Common myeloid progenitor, CD34-positive (primary cell): ENCODE results near the gene ADAMTSL4.

Experiments
- CTCF ChIA-PET: fragments of 350-600 bp; sonication (Branson Sonifier 250); formaldehyde crosslinking; loops from one replicate; lab custom pipeline; 2021; ENCODE audit warnings: antibody characterized with exemption; lab: Charles Lee
- POLR2A ChIA-PET: fragments of 350-600 bp; sonication (Branson Sonifier 250); formaldehyde crosslinking; loops from one replicate; lab custom pipeline; 2021; ENCODE audit warnings: antibody characterized with exemption; lab: Charles Lee
- DNase-seq, 3 donors: peaks; one replicate each; pipeline versions ENCODE4 v3.0.0 to v3.0.0-alpha.2; 2013
- H3K27ac ChIP-seq, 2 experiments: 1 replicate in 1 of 2; 2 replicates in 1 of 2; pipeline ENCODE4 v1.7.0; 2013; ENCODE audit warnings: inconsistent platforms in 2 of 2, low read length in 2 of 2, mild to moderate bottlenecking in 2 of 2, low read depth in 1 of 2, moderate library complexity in 1 of 2; ENCODE audit not compliant: severe bottlenecking in 2 of 2, insufficient read depth in 1 of 2, poor library complexity in 1 of 2
- H3K27me3 ChIP-seq, 5 experiments: replicated peaks in 2 of 5; 1 replicate in 3 of 5; 2 replicates in 2 of 5; pipeline versions ENCODE4 v1.6.1 to v1.7.0; 2013; ENCODE audit warnings: low read length in 4 of 5, mild to moderate bottlenecking in 2 of 5, moderate library complexity in 2 of 5, inconsistent platforms in 1 of 5; ENCODE audit not compliant: insufficient read depth in 5 of 5, control insufficient read depth in 4 of 5
- H3K36me3 ChIP-seq, 4 experiments: 1 replicate in 2 of 4; 2 replicates in 2 of 4; pipeline versions ENCODE4 v1.6.1 to v1.7.0; 2013; ENCODE audit warnings: low read length in 3 of 4, control low read depth in 1 of 4, mild to moderate bottlenecking in 1 of 4; ENCODE audit not compliant: control insufficient read depth in 4 of 4, insufficient read depth in 4 of 4
- H3K4me1 ChIP-seq, 4 experiments: 1 replicate in 3 of 4; 2 replicates in 1 of 4; pipeline versions ENCODE4 v1.6.1 to v1.7.1; 2013; ENCODE audit warnings: low read length in 3 of 4, mild to moderate bottlenecking in 3 of 4, control low read depth in 1 of 4, inconsistent platforms in 1 of 4, moderate library complexity in 1 of 4; ENCODE audit not compliant: control insufficient read depth in 4 of 4, insufficient read depth in 4 of 4; ENCODE audit errors: control extremely low read depth in 1 of 4
- H3K4me3 ChIP-seq, 7 experiments: 1 replicate in 4 of 7; 2 replicates in 3 of 7; pipeline versions ENCODE4 v1.5.1 to v1.7.0; 2013; ENCODE audit warnings: mild to moderate bottlenecking in 7 of 7, low read length in 6 of 7, moderate library complexity in 6 of 7, inconsistent platforms in 2 of 7, low read depth in 2 of 7, control low read depth in 1 of 7; ENCODE audit not compliant: insufficient read depth in 4 of 7, control insufficient read depth in 1 of 7; ENCODE audit errors: extremely low read depth in 1 of 7
- H3K9me3 ChIP-seq, 5 experiments: 1 replicate in 4 of 5; 2 replicates in 1 of 5; pipeline versions ENCODE4 v1.6.1 to v1.7.1; 2013; ENCODE audit warnings: low read length in 4 of 5, mild to moderate bottlenecking in 2 of 5, inconsistent platforms in 1 of 5, low read depth in 1 of 5, moderate library complexity in 1 of 5; ENCODE audit not compliant: control insufficient read depth in 4 of 5, insufficient read depth in 2 of 5; ENCODE audit errors: control extremely low read depth in 1 of 5
- WGBS: methylation state at CpG from one replicate; pipeline ENCODE4 v1.1.5; 2013; ENCODE audit not compliant: insufficient coverage; 5-methylcytosine and 5-hydroxymethylcytosine counted together

The ADAMTSL4 gene

DNA sequence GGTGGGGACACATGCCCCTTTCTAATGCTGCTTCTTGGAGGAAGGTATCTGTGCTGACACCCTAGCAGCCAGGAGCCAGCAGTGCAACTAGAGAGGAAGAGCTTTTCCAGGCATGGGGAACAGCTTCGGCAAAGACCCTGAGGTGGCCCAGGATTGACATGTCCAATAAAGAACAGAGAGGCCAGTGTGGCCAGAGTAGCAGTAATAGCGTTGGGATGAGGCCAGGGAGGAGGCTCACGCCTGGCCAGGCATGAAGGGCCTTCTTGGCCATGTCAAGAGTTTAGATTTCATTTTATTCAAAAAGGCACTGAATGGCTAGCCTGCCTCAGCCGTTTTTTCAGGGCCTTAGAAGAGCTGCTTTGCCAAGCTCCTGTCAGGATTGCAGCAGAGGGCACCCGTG, 16.3 kb upstream of the ADAMTSL4 start:
- WGBS, result 75% methylated on average over 5 of the region's 5 CpGs
- H3K27me3 ChIP-seq, result no peaks in the 10 kb centered on the region
- CTCF ChIA-PET, result interaction anchor here (0.6 to 7.1 kb wide), 14 partner anchors 9 to 282 kb away, joined by 3 to 38 read pairs (median 3); partner anchors contain the start of gene FALEC
- DNase-seq, result no peak
- H3K4me3 ChIP-seq, result no peak overlapping the region
- H3K27ac ChIP-seq, result no peak overlapping the region
- H3K36me3 ChIP-seq, result no peaks in the 10 kb centered on the region
- POLR2A ChIA-PET, result no interaction called here
- H3K4me1 ChIP-seq, result no peaks in the 10 kb centered on the region
- H3K9me3 ChIP-seq, result no peaks in the 10 kb centered on the region

- POLR2A ChIA-PET, result no interaction called here
- Histone ChIP-seq H3K4me1 (peaks cover 0 to 8% (median 0%) of the 10 kb centered on the region in 4 experiments), H3K27ac (no peak overlapping the region), H3K9me3 (no peaks in the 10 kb centered on the region), H3K27me3 (no peaks in the 10 kb centered on the region), H3K4me3 (no peak overlapping the region), H3K36me3 (no peaks in the 10 kb centered on the region)
- 95% methylated on average over 6 of the region's 6 CpGs for WGBS
- CTCF ChIA-PET, result interaction anchor here (0.6 to 1.6 kb wide), 3 partner anchors 10 to 70 kb away, joined by 3 to 7 read pairs (median 6); no protein-coding TSS in a partner anchor
- no peak for DNase-seq
These were observed 15.2 kb upstream of the ADAMTSL4 start for GRCh38 chr1:150534002-150534401.

GRCh38 chr1:150535511-150536287, 13.5 kb upstream of the ADAMTSL4 start:
- Histone ChIP-seq H3K27me3 (no peaks in the 10 kb centered on the region), H3K9me3 (no peaks in the 10 kb centered on the region), H3K27ac (no peak overlapping the region), H3K4me3 (no peak overlapping the region), H3K36me3 (no peaks in the 10 kb centered on the region), H3K4me1 (peaks cover 0 to 8% (median 0%) of the 10 kb centered on the region in 4 experiments)
- no peak for DNase-seq
- WGBS, result 97% methylated on average over 10 of the region's 14 CpGs
- ChIA-PET CTCF (interaction anchor here (1.3 to 2.4 kb wide), 3 partner anchors 10 to 30 kb away, joined by 3 to 14 read pairs (median 4); partner anchors contain the start of gene FALEC), POLR2A (no interaction called here)

- no peak overlapping the region for H3K27ac ChIP-seq
- no peaks in the 10 kb centered on the region for H3K9me3 ChIP-seq
- H3K4me3 ChIP-seq, result no peak overlapping the region
- no peaks in the 10 kb centered on the region for H3K36me3 ChIP-seq
- no peak for DNase-seq
- no peaks in the 10 kb centered on the region for H3K27me3 ChIP-seq
- ChIA-PET CTCF (interaction anchor here (0.9 to 2.4 kb wide), 9 partner anchors 8 to 24 kb away, joined by 3 to 14 read pairs (median 4); partner anchors contain the start of genes ADAMTSL4 and FALEC), POLR2A (no interaction called here)
- WGBS, result 99% methylated on average over 7 of the region's 12 CpGs
- peaks cover 0 to 8% (median 0%) of the 10 kb centered on the region in 4 experiments for H3K4me1 ChIP-seq
These were observed 12.1 kb upstream of the ADAMTSL4 start for GRCh38 chr1:150536836-150537731.

DNA sequence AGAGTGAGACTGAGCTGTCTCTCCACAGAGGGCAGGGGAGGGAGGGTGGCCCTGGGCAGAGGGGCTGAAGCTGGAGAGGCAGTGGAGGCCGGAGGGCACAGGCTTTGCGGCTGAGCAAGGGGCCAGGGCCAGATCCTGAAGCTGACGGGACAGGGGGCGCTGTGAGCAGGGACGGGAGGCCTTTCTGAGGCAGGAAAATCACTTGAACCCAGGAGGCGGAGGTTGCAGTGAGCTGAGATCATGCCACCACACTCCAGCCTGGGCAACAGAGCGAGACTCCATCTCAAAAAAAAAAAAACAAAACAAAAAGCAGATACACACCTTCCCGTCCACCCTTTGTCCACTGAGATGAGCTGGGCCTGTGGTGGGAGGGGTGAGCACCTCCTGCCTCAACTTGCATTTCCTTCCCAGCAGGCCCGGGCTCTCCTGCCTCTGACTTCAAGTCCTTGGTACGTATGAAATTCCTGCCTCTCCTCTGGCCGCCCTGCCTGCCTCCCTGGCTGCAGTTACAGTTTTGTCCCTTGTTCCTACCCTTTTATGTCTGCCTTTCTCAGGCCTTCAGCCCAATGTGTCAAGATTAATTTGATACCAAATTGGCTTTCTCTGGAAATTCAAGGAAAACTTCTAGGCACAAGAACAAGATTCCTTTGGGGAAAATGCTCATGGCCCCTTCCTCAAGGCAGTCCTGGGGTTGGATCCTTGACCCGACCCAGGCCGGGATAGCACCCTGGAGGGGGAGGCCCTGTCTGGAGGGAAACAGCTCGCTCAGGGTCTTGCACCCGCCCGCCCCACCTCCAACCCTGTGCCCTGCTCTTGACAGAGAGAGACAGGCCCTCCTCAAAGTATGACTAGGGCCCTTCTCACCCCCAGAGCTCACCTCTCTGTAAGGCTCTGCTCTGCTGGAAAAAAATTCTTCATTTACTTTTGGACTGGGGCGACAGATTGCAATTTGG, 11.2 kb upstream of the ADAMTSL4 start:
- Histone ChIP-seq H3K27me3 (no peaks in the 10 kb centered on the region), H3K9me3 (no peaks in the 10 kb centered on the region), H3K4me3 (no peak overlapping the region), H3K36me3 (no peaks in the 10 kb centered on the region), H3K4me1 (peaks cover 0 to 8% (median 0%) of the 10 kb centered on the region in 4 experiments), H3K27ac (no peak overlapping the region)
- ChIA-PET POLR2A (no interaction called here), CTCF (interaction anchor here (0.9 to 2.4 kb wide), 6 partner anchors 9 to 23 kb away, joined by 3 to 14 read pairs (median 4); partner anchors contain the start of gene FALEC)
- 85% methylated on average over 13 of the region's 17 CpGs for WGBS
- DNase-seq, result no peak

- 100% methylated on average over 12 of the region's 13 CpGs for WGBS
- Histone ChIP-seq H3K27ac (no peak overlapping the region), H3K27me3 (no peaks in the 10 kb centered on the region), H3K9me3 (no peaks in the 10 kb centered on the region), H3K4me3 (no peak overlapping the region), H3K4me1 (peaks cover 0 to 5% (median 4%) of the 10 kb centered on the region in 4 experiments), H3K36me3 (no peaks in the 10 kb centered on the region)
- CTCF ChIA-PET, result interaction anchor here (1.0 to 10.5 kb wide), 3 partner anchors 10 to 78 kb away, joined by 3 to 59 read pairs (median 6); no protein-coding TSS in a partner anchor
- no peak for DNase-seq
- POLR2A ChIA-PET, result no interaction called here
These were observed 5.6 kb upstream of the ADAMTSL4 start for GRCh38 chr1:150543500-150544143.
